HEK293T (cell line): Measurements from ENCODE around the gene MSH5.

Experiments
- CTCF ChIA-PET: fragments of 350-600 bp; formaldehyde crosslinking; extraction: SDS; loops from one replicate; lab custom pipeline; 2021; ENCODE audit warnings: antibody characterized with exemption, inconsistent platforms; lab: Yijun Ruan, JAX
- POLR2A ChIA-PET: fragments of 350-600 bp; formaldehyde crosslinking; extraction: SDS; loops from one replicate; lab custom pipeline; 2020; ENCODE audit warnings: antibody characterized with exemption, inconsistent platforms; lab: Yijun Ruan, JAX
- DNase-seq: peaks from one replicate; pipeline ENCODE4 v3.0.0; 2012; ENCODE audit warnings: mixed read lengths; ENCODE audit errors: extremely low spot score
- ARNT ChIP-seq: fragments of 450-650 bp; IDR thresholded peaks from 2 replicates; pipeline ENCODE4 v1.6.1; 2017; ENCODE audit warnings: mild to moderate bottlenecking
- BHLHE40 ChIP-seq: fragments of 450-650 bp; IDR thresholded peaks from 2 replicates; pipeline ENCODE4 v1.6.1; 2016; ENCODE audit warnings: mild to moderate bottlenecking, moderate library complexity, borderline replicate concordance
- CTBP1 ChIP-seq: fragments of 450-650 bp; IDR thresholded peaks from 2 replicates; pipeline ENCODE4 v1.6.1; 2016; ENCODE audit warnings: borderline replicate concordance
- ELF4 ChIP-seq: fragments of 450-650 bp; IDR thresholded peaks from 2 replicates; pipeline ENCODE4 v1.6.1; 2017; ENCODE audit warnings: antibody characterized with exemption
- FOXA1 ChIP-seq: fragments of 450-650 bp; IDR thresholded peaks from 2 replicates; pipeline ENCODE4 v1.6.1; 2016; ENCODE audit warnings: mild to moderate bottlenecking
- FOXK2 ChIP-seq: fragments of 450-650 bp; IDR thresholded peaks from 2 replicates; pipeline ENCODE4 v1.6.1; 2016; ENCODE audit warnings: mild to moderate bottlenecking
- FOXM1 ChIP-seq: fragments of 450-650 bp; IDR thresholded peaks from 2 replicates; pipeline ENCODE4 v1.6.1; 2017; ENCODE audit warnings: mild to moderate bottlenecking, borderline replicate concordance
- HDGF ChIP-seq: fragments of 450-650 bp; IDR thresholded peaks from 2 replicates; pipeline ENCODE4 v1.6.1; 2017; ENCODE audit warnings: antibody characterized with exemption, borderline replicate concordance
- L3MBTL2 ChIP-seq: fragments of 450-650 bp; conservative IDR thresholded peaks from 2 replicates; pipeline ENCODE4 v1.6.1; 2016; ENCODE audit warnings: mild to moderate bottlenecking
- LEF1 ChIP-seq: fragments of 450-650 bp; IDR thresholded peaks from 2 replicates; pipeline ENCODE4 v1.6.1; 2017; ENCODE audit warnings: mild to moderate bottlenecking, borderline replicate concordance
- NFRKB ChIP-seq: fragments of 450-650 bp; IDR thresholded peaks from 2 replicates; pipeline ENCODE4 v1.6.1; 2016; ENCODE audit warnings: mild to moderate bottlenecking, moderate library complexity
- SP1 ChIP-seq: fragments of 450-650 bp; IDR thresholded peaks from 2 replicates; pipeline ENCODE4 v1.6.1; 2017
- SUZ12 ChIP-seq: fragments of 450-650 bp; IDR thresholded peaks from 2 replicates; pipeline ENCODE4 v1.6.1; 2016; ENCODE audit warnings: mild to moderate bottlenecking
- TARDBP ChIP-seq: fragments of 450-650 bp; IDR thresholded peaks from 2 replicates; pipeline ENCODE4 v1.6.1; 2016
- ZNF384 ChIP-seq: fragments of 450-650 bp; IDR thresholded peaks from 2 replicates; pipeline ENCODE4 v1.6.1; 2016
- TF ChIP-seq, protein P1 (sequence below): fragments of 450-650 bp; IDR thresholded peaks from 2 replicates; pipeline ENCODE4 v1.6.1; 2016

The MSH5 gene

DNA sequence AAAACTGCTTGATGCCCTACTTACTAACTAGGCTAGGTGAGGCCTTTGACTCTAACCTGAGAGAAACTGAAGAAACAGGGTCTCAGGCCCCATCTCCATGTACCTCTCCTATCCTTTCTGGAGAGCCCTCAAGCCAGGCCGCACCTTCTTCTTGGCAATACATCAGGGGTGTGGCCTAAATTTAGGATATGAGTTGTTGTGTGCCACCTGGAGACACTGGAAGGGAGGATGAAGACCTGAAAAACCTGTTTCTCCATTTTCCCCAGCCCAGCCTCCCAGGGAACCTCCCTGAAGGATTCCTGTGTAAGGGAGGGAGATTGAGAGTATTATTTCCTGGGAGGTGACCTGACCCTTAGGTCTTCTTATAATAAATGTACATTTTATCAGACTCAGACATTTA lies 21.5 kb upstream of the MSH5 start:
- TF ChIP-seq L3MBTL2, result no peak
- no peak for TF ChIP-seq ARNT
- TF ChIP-seq, protein P1, sequence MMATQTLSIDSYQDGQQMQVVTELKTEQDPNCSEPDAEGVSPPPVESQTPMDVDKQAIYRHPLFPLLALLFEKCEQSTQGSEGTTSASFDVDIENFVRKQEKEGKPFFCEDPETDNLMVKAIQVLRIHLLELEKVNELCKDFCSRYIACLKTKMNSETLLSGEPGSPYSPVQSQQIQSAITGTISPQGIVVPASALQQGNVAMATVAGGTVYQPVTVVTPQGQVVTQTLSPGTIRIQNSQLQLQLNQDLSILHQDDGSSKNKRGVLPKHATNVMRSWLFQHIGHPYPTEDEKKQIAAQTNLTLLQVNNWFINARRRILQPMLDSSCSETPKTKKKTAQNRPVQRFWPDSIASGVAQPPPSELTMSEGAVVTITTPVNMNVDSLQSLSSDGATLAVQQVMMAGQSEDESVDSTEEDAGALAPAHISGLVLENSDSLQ, result no peak
- no peak for TF ChIP-seq SUZ12
- TF ChIP-seq CTBP1, result no peak
- TF ChIP-seq ZNF384, result no peak
- no peak for TF ChIP-seq SP1
- no peak for TF ChIP-seq ELF4
- TF ChIP-seq BHLHE40, result no peak
- TF ChIP-seq HDGF, result no peak
- TF ChIP-seq FOXM1, result no peak
- TF ChIP-seq NFRKB, result no peak
- no peak for TF ChIP-seq LEF1
- no peak for TF ChIP-seq FOXK2
- no peak for TF ChIP-seq TARDBP
- no peak for TF ChIP-seq FOXA1
- ChIA-PET CTCF (interaction anchor here (0.6 kb wide), 1 partner anchor 382 kb away, joined by 5 read pairs; no protein-coding TSS in a partner anchor), POLR2A (no interaction called here)
- no peak for DNase-seq

DNA sequence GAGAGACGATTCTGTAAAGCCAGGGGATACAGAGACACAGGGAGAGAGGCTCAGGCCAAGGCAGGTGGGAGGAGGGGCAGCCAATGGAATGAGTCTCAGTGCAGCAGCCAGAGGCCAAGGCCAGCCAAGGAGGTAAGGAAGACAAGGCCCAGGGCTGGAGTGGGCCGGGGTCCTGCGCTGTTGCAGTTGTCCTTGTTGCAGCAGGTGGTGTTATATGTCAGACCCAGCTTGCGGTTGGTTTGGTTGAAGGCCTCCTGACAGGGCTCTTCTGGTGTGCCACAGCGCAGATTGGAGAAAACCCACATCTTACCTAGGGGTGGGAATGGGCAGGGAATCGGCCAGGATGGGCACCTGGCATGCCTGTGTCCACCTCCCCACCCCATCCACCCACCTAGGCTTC lies 20.8 kb upstream of the MSH5 start:
- ChIA-PET POLR2A (no interaction called here), CTCF (no interaction called here)
- TF ChIP-seq SP1 (no peak), FOXM1 (no peak), TARDBP (no peak), ELF4 (no peak), ZNF384 (no peak), SUZ12 (no peak), HDGF (no peak), FOXA1 (no peak), BHLHE40 (no peak), L3MBTL2 (no peak), FOXK2 (no peak), LEF1 (no peak)
- no peak for DNase-seq

DNA sequence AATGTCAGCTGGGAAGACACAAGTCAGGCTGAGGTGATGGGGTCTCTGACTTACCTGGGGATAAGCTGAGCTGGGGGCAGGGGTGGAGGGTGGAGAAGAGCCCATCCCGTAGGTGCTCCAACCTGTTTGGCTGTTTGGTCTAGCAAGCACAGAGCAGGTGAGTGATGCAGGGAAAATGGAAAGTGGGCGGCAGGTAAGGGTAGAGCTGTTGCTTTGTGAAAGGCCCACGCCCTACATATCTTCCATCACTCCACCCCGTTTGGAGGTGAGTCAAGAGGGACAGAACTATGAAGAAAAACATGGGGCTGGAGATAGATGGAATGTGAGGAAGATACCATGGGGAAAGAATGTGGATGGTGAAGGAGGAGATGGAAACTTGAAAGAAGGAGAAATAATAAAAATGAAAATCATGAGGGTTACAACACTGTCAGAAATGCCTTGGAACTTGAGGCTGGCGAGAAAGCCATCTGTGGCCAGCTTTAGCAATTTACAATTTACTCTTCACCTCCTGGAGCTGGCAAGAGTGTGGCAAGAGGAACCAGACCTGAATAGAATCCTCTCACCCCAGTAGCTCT lies 19.5 kb upstream of the MSH5 start:
- ChIA-PET CTCF (no interaction called here), POLR2A (interaction anchor here (1.0 kb wide), 1 partner anchor 9 kb away, joined by 3 read pairs; no protein-coding TSS in a partner anchor)
- DNase-seq, result no peak
- TF ChIP-seq, protein P1, result no peak
- TF ChIP-seq TARDBP (no peak), ARNT (no peak), FOXM1 (no peak), HDGF (no peak), FOXK2 (no peak), NFRKB (no peak), FOXA1 (no peak), LEF1 (no peak), CTBP1 (no peak), BHLHE40 (no peak), ELF4 (no peak), L3MBTL2 (no peak), ZNF384 (no peak), SUZ12 (no peak), SP1 (no peak)

DNA sequence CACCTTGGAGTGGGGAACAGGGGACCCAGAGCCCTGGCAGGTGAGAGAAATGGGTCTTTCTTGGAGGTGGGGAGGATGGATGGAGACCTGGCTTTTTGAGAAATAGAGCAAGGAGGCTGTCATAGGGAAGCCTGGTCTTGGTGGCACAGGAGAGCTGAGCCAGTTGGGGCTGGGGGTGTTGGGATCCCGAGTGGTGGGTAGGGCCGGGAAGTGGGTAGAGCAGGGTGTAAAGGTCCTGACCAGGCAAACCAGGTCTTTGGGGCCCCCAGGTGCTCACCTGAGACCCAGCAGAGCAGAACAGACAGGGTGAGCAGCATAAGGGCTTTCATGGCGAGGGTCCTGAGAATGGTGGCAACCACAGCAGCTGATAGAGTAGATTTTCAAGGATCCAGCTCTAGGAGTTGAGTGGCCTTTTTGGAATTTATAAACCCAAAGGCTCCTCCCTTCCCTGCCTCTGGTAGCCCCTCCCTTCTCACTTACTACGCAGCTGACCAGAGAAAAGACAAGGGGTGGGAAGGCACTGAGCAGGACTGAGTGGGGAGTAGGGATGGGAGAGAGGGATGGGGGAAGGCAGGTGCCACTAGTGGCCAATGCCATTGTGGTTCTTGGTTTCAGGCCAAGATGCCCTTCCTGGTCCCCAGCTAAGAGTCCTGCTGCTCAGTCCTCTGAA lies 18.3 kb upstream of the MSH5 start, which contains the start of gene LY6G6C:
LY6G6C (minus strand) TSS at position 396 of the 670 bp plus-strand sequence; CDS start at position 329, 67 bp downstream.
- CTCF ChIA-PET, result no interaction called here
- no peak for DNase-seq
- no peak for TF ChIP-seq SUZ12
- no peak for TF ChIP-seq SP1
- no peak for TF ChIP-seq FOXM1
- no peak for TF ChIP-seq L3MBTL2
- TF ChIP-seq ZNF384, result no peak
- TF ChIP-seq LEF1, result no peak
- TF ChIP-seq TARDBP, result no peak
- TF ChIP-seq, protein P1, result no peak
- TF ChIP-seq NFRKB, result no peak
- TF ChIP-seq FOXA1, result no peak
- POLR2A ChIA-PET, result interaction anchor here (0.7 to 1.2 kb wide), 2 partner anchors 8 to 25 kb away, joined by 3 read pairs; no protein-coding TSS in a partner anchor

DNA sequence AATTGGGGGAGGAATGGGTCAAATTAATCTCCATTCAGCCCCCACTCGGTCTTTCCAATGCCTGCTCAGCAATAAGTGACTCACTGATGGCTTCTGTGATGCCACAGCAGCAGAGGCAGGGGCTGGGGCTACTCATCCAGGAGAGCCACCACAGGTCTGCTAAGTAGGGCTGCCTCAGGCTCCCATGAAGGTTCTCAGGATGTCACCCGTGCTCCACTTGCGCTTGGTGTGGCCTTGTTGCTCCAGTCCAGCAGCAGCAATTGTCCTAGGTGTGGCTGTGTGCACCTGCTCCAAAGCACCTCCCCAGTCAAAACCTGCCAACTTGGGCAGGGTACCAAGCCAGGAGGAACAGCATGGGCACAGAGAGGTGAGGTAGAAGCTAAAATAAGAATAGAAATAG lies 17.6 kb upstream of the MSH5 start:
- CTCF ChIA-PET, result no interaction called here
- POLR2A ChIA-PET, result interaction anchor here (1.2 kb wide), 1 partner anchor 7 kb away, joined by 3 read pairs; no protein-coding TSS in a partner anchor
- TF ChIP-seq SP1, result no peak
- TF ChIP-seq SUZ12, result no peak
- DNase-seq, result no peak
